Measurements from ENCODE around the gene JADE1. TPM values are rescaled to one million over a fixed set of nuclear protein-coding genes. Genes with fewer than 3 reads are reported as not detected.

JADE1 gene
- polyA plus RNA-seq, 1 experiment: 23.2 TPM

GRCh38 chr4:128847082-128847724, 37.7 kb downstream of the JADE1 start:
- no peak for TF ChIP-seq CTCF (IDR thresholded peaks at IDR 0.05; ENCODE audit: low read depth, low read length)
- Histone ChIP-seq H3K27ac (ENCODE audit: low read depth, low read length) (no peak overlapping the region), H3K9me3 (ENCODE audit: control insufficient read depth, insufficient read depth, low read length) (no peaks in the 10 kb centered on the region), H3K27me3 (ENCODE audit: control insufficient read depth, insufficient read depth, low read length) (no peaks in the 10 kb centered on the region), H3K4me3 (ENCODE audit: low read depth, low read length) (no peak overlapping the region)
- CTCF ChIA-PET: no interaction called here
- DNase-seq (ENCODE audit: low read depth, low spot score): no peak
- POLR2A ChIA-PET: no interaction called here

DNA sequence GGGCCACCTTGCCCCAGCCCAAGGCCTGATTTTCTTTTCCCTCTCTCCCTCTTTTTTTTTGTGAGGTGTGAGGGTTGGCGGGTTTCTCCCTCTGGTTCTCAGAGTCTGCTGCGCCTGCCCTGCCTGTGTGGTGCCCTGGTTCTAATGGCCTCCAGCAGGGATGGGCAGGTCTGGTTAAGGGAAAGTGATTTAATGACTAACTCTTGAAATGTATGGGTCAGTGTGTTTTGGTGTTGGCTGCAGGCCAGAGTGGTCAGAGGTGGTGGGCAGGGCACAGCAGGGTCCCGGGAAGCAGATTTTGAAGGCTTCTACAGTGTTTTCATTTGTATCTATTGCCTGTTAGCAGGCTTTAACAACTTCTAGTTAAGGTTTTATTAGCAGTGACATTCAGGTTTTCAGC, 39.0 kb downstream of the JADE1 start:
- H3K4me3 ChIP-seq (ENCODE audit: low read depth, low read length): no peak overlapping the region
- TF ChIP-seq CTCF (IDR thresholded peaks at IDR 0.05; ENCODE audit: low read depth, low read length): no peak
- no peak for DNase-seq (ENCODE audit: low read depth, low spot score)
- no peak overlapping the region for H3K27ac ChIP-seq (ENCODE audit: low read depth, low read length)
- CTCF ChIA-PET: no interaction called here
- POLR2A ChIA-PET: no interaction called here
- H3K9me3 ChIP-seq (ENCODE audit: control insufficient read depth, insufficient read depth, low read length): no peaks in the 10 kb centered on the region
- H3K27me3 ChIP-seq (ENCODE audit: control insufficient read depth, insufficient read depth, low read length): no peaks in the 10 kb centered on the region

DNA sequence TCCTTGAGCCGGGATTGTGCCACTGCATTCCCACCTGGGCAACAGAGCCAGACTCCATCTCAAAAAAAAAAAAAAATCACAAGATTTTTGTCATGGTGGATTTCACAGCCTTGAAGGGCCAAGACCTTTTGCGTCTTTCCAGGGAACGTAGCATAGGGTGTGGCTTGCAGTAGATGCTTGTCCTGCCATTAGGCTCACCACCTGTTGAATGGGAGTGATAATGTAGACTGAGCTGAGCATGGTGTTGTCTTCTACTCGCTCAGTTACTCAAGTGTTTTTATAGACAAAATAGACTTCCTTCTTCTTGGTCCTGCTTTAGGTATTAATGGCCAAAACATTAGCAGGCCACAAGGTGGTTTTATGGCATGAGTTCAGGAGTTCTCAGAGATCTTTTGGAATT, 40.8 kb downstream of the JADE1 start:
- DNase-seq (ENCODE audit: low read depth, low spot score): no peak
- Histone ChIP-seq H3K4me3 (ENCODE audit: low read depth, low read length) (no peak overlapping the region), H3K9me3 (ENCODE audit: control insufficient read depth, insufficient read depth, low read length) (no peaks in the 10 kb centered on the region), H3K27me3 (ENCODE audit: control insufficient read depth, insufficient read depth, low read length) (no peaks in the 10 kb centered on the region), H3K27ac (ENCODE audit: low read depth, low read length) (no peak overlapping the region)
- CTCF ChIA-PET: interaction anchor here (1.4 kb wide), 1 partner anchor 13 kb away, joined by 5 read pairs; no protein-coding TSS in a partner anchor
- POLR2A ChIA-PET: no interaction called here
- TF ChIP-seq CTCF (IDR thresholded peaks at IDR 0.05; ENCODE audit: low read depth, low read length): no peak

GRCh38 chr4:128853741-128854140, 44.2 kb downstream of the JADE1 start:
- POLR2A ChIA-PET: no interaction called here
- DNase-seq (ENCODE audit: low read depth, low spot score): no peak
- Histone ChIP-seq H3K27me3 (ENCODE audit: control insufficient read depth, insufficient read depth, low read length) (no peaks in the 10 kb centered on the region), H3K4me3 (ENCODE audit: low read depth, low read length) (no peak overlapping the region), H3K9me3 (ENCODE audit: control insufficient read depth, insufficient read depth, low read length) (no peaks in the 10 kb centered on the region), H3K27ac (ENCODE audit: low read depth, low read length) (no peak overlapping the region)
- no peak for TF ChIP-seq CTCF (IDR thresholded peaks at IDR 0.05; ENCODE audit: low read depth, low read length)
- CTCF ChIA-PET: interaction anchor here (0.7 to 2.3 kb wide), 4 partner anchors 10 to 886 kb away, joined by 3 to 12 read pairs (median 3); no protein-coding TSS in a partner anchor

GRCh38 chr4:128854433-128854832, 44.9 kb downstream of the JADE1 start:
- ChIA-PET CTCF (interaction anchor here (0.7 to 2.3 kb wide), 4 partner anchors 9 to 887 kb away, joined by 3 to 12 read pairs (median 3); no protein-coding TSS in a partner anchor), POLR2A (no interaction called here)
- no peaks in the 10 kb centered on the region for H3K27me3 ChIP-seq (ENCODE audit: control insufficient read depth, insufficient read depth, low read length)
- DNase-seq (ENCODE audit: low read depth, low spot score): no peak
- no peaks in the 10 kb centered on the region for H3K9me3 ChIP-seq (ENCODE audit: control insufficient read depth, insufficient read depth, low read length)
- no peak for TF ChIP-seq CTCF (IDR thresholded peaks at IDR 0.05; ENCODE audit: low read depth, low read length)
- H3K27ac ChIP-seq (ENCODE audit: low read depth, low read length): no peak overlapping the region
- H3K4me3 ChIP-seq (ENCODE audit: low read depth, low read length): no peak overlapping the region
